Effector CD8-positive, alpha-beta T cell (primary cell): ENCODE measurements around the gene TSC22D3.

Experiments
- DNase-seq: peaks from one replicate; lab custom pipeline; 2025; lab: John Stamatoyannopoulos, UW

TSC22D3 gene

DNA sequence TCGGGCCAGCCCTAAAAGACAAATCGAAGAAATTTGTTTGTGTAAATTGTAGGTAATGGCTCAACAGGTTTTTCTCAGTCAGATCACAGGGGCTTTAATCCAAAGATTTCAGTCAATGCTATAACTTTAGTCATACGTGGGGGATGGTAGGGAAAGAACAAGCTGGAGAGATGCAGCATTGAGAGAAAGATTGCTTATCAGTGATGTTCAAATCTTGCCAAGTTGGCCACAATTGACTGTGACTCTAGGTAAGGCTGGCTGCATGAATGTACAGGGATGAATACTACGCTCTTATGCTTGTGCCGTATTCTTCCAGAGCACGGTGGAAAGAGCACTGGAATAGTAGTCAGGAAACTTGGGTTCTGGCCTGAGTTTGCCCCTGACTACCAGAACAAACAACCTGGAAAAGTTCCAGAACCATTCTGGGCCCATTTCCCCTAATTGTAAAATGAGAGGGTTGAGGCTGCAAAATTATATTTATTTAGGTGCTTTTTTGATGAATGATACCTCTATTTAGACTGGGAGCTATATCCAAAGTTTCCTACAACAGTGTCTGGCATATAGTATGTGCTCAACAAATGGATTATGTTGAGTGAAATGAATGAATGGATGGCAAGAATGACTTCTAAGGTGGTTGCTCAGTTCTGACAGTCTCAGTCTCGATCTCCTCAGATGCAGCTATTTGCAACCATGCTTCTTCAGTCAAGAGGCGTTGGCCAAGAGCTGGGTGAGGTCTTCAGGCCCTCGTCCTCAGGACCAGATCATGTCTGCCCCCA, 44.4 kb downstream of the TSC22D3 start:
- DNase-seq = no peak

DNA sequence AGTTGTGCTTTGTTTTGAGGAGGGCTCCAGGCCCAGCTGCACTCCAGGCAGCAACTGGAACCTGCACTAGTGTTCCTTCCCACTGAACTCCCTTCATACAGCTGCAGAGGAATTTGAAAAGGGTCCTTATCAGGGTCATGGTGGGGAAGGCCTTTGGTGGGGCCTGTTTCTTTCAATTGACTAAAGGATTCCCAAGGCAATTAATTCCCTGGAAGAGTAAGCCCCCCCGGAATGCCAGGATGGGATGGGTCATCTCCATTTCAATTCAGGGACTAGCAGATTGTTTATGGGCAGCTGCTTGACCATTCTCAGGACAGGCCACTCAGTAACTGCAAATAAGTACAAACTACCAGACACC, 45.3 kb downstream of the TSC22D3 start:
- DNase-seq = no peak

DNA sequence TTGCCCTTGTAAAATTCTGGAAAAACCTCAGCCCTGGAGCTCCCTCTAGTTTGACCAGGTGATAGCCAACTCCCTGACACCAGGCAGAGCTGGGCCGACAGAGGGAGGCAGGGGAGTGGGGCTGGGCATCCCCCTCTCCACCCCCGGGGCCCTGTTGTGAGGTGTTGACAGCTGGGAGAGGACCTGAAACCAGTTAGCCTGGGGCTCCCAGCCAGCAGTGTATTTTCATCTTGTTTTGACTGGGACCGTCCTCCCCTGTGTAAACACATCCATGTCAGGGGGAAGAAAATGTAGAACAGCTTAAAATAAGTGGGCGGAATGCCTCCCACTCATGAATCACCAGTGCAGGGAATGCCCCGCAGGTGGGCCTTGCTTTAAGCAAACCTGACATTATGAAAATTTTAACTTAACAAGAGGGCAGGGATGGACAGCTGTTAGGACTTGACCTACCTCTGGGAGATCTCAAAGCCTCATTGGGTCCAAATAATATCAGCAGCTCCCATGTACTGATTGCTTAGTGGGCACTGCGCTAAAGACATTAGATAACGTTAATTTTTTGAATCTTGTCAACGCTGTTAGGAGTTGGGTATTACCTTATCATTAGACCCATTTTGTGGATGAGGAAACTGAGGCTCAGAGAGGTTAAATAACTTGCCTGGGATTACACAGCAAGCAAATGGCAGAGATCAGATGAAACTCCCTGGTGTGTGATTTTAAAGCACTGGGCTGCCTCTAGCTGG, 45.9 kb downstream of the TSC22D3 start:
- DNase-seq = no peak

DNA sequence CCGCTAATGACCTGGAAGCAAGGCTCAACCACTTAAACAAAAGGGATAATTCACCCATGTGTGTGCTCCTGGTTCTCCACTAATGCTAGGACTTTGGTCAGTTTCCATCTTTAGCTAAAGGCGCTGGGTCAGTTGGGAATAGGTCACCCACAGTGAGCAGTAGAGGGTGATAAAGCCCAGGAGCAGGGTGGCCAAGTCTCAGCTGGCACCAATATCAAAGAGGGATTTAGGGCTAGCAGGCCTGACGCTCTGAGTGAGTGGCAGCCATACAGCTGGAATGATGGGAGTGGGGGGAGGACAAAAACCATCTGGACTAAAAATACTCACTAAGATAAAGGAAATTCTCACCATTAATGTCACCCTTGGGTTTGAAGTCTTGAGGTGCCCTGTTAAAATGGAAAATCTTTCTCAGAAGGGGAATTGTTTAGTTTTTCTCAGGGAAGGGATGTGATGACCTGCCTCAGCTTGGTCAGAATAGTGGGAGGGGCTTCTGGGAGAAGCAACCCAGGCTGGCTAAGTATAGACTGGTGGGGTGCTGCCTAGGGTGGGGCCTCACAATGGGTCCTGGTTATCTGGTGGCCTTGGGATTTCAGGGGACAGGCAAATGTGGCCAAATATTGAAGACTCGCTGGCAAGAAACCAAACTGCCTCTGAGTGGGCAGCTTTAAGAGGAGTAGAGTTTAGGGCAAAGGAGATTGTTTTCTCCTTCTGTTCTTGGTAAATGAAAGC, 47.1 kb downstream of the TSC22D3 start:
- no peak for DNase-seq

DNA sequence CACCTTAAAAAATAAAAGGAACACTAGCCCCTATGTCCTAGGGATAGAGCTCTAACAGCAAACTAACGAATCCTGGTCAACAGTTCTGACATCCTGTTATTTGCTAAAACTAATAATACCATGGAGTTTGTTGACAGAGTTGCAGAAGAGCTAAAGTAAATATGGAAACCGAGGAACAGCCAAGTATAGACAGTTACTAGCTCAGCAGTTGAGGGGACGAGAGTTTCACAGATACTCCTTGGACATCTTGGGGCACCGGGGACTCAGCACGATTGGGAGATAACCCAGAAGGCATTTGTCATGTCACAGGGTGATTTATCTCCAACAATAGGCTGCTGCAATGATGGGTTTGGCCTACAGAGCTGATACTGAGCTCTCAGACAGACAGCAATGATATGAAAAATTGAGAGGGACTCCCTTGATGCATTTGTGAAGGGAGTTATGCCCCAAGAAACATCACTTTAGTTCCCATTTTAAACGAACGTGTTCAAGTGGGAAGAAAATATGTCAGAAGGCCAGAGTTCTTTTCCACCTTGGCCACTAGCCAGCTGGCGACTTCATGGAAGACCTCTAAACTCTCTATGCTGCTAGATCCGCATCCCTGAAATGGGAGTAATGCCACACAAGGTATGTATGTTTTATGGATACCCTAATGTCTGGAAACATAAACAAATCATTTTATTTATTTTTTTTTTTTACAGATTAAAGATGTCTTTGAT, 48.6 kb downstream of the TSC22D3 start:
- DNase-seq = no peak

- no peak for DNase-seq
These were observed 49.6 kb downstream of the TSC22D3 start for GRCh38 chrX:107725761-107726555.

DNA sequence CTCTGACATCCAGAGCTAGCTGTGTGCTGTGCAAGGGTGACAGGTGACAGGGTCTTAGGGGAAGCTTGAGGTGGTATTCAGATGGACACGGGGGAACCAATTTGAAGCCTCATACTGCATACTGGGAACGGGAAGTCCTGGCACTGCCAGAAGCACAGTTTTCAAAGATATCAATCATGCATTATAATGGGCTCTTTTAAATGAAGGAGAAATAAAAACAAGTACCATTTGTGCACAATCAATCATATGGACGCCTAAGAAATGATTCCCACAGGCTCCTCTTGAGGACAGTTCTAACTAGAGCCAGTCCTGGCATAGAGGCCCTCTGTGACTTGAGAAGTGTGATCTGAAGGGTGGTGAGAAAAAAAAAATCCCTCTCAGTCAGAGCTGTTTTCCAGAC, 50.9 kb downstream of the TSC22D3 start:
- DNase-seq = no peak

DNA sequence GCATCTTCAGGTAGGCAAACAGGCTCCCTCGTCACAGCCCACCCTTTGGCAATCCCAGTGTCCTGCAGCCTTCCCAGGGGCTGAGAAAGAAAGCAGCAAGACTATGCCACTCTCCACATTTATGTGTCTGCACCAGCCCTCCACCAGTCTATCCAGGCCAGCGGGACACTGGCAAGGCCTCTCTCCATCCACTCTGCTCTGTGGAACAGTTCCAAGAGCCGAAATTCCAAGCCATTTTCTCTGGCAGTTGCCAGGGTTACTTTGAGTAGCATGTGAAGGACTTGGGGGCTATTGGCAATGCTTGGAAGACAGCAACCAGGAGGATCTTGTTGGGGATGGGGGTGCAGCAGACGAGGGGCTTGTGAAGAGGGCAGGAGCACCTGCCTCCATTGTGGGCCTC, 52.1 kb downstream of the TSC22D3 start:
- DNase-seq = no peak

DNA sequence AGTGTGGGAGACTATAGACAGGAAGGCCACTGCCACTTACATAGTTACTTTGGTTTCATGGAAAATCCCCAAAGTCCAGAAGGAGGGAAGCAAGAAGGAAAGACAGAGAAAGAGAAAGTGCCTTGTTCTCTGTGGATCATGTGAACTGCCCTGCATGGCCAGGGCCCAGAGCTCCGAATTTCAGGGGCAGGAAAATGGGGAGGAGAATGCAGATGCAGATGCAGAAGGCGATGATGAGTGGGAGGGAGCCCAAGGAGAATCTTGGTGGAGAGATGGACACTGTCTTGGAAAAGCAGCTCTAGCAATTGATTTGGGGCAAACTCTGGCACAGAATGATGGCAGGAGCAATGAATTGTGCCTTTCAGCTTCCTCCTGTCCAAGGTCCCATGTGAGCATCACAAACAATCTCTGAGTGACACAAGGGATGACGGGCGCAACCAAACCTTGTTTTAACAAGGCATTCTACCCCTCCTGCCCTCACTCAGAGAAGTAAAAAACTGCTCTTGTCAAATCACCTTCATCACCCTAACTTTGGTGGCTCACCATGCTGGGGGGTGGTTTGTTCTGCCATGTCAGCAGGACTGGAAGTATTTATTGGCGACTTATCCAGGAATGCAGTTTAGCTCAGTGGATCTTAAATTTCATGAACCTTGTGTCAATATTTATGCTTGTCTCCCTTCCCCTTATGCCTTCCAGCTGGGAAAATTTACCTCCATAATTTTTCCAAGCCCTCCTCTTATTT, 53.5 kb downstream of the TSC22D3 start:
- no peak for DNase-seq

DNA sequence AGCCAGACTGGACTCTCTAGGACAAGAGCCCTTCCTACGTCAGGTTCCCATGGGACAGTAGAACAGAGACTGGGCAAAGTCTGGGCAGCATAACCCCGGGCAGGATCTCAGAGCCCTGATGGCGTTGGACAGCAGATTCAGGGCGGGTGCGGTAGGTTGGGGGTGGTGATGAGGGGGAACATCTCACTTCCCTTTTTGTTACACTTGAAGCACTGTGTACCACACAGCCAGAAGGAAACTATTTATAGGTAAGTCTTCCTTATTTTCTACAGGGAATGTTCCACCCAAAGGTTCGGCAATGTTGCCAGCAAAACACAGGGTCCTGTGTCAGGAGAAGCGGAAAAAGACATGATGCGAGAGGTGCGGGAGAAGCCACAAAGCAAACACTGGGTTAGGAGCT, 54.3 kb downstream of the TSC22D3 start:
- DNase-seq = no peak

DNA sequence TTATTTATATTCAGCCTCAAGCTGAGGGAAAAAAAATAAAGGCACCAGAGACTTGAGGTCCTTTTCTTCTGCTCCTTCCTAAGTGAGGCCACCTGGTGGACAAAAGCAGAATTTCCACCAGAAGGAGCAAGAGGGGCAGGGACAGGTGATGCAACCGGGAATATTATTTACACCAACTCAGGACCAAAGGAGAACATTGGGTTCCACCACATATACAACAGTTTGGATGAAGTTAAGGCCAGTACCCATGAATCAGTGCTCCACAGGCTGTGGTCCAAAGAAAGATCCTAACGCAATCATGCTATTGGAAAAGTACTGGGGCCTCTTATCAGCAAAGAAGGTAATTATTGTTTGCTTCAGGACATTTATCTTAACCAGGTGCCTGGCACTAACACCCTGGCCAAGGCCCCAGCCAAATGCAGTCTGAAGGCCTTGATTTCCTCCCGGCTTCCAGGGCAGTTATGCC, 57.4 kb downstream of the TSC22D3 start:
- DNase-seq = peak; percentile 62

DNA sequence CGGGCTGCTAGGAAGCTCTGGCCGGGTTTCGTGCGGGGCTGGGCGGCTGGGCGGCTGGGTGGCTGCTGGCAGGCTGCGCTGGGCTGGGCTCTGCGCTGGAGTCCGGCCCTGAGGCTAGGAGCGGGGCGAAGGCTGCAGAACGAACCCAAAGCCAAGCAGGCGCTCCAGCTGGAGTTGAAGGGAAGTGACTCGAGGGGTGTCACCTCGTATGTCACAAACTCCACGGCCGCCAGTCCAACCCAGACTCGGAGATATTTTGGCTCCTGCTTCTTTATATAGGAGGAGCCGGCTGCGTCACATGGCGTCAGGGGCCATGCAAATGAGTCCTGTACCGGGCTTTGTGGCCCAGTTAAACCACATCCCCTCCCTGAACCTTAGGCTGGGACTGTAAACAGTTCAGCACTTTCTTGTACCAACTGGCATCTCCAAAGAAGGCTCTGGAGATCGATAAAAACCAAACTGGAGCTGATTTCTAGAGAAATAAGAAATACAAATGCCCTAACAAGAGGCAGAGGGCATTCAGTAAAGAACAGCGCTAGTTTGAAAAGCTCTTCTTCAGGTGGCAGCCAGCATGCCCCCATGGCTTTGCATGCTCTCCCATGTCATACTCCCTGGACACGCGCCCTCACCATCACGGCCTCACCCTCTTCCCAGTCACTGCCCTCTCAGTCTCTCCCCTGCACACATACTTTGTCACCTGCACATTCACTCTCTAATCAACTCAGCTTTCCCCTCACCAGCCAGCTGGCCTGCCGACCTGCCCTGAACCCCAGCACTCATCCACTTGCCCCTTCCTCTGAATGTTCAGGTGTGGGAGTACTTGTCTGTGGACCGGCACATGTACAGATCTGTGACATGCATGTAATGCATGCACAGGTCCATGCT, 58.5 kb downstream of the TSC22D3 start:
- DNase-seq = peak; percentile 82

- DNase-seq = no peak
These were observed 59.4 kb downstream of the TSC22D3 start for GRCh38 chrX:107716118-107716684.

DNA sequence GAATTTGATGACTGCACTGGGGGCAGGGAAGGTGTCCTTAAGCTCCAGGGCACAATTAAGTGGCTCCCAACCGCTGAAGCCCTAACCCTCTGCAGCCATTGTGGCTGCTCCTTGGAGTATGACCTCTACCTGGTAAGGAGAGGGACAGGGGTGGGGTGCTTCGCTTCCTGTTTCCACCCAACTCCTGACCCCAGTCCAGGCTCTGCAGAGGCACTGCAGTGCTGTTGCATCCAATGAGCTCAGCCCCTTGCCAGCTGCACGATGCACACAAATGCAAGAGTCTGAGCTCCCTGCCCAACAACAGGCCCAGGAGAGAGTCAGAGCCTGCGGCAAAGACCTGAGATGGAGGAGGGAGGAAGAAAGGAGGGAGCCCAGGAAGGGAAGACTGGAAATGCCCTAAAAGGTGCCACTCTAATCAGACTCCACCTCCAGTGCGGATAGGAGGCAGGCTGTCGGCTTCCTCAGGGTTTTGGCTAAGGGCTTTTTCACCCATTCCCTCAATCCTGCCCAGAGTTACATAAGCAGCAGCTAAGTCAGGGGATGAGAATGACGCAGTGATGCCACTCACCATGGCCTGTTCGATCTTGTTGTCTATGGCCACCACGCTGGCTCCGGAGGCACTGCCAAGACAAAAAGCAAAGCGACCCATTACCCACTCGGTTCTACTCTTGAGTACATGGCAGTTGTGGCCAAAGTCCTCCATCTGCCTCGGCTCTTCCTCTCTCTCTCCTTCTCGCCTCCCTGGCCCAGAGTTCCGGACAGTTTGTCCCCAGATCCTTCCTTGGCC, 60.1 kb downstream of the TSC22D3 start:
- DNase-seq = no peak

DNA sequence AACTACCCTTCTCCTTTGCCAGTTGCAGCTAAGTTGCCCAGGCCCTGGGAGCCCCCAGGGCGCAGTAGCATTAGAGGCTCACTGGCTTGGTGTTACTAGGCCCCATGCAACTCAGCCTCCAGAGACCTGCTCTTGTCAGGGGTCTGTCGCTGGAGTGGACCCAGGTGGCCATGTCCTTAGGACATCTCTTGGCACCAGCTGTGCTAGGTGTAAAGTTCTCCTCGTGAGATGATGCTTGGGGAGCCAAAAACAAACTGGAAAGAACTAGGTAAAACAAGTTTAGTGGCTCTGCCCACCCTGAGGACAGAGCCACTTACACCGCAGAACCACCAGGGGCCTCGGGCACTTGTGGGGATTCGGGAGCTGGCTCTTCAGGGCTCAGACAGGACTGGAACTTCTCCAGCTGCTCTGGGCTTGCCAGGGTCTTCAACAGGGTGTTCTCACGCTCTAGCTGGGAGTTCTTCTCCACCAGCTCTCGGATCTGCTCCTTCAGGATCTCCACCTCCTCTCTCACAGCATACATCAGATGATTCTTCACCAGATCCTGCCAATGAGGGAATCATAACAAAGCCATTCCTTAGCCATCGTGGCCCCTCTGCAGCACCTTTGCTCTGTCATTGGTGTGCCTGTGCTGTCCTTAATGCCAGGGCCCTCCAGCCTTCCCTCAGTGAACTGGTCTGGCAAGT, 61.2 kb downstream of the TSC22D3 start:
- peak; percentile 8 for DNase-seq

GRCh38 chrX:107713543-107714205, 61.9 kb downstream of the TSC22D3 start:
- DNase-seq = peak; percentile 2

DNA sequence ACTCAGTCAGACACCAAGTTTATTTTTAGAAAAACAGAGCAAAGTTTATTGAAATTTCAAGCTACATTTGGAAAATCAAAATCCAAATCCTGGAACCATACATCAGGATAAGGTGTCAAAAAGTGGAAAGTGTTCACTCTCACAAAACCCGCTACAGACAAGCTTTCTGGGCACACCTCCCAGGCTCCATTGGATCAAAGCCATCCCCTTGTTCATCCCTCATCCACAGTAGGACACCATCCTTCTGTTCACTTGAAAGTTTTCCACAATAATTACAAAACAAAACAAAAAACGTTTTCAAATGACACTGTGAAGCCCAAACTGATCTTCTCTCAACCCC, 62.4 kb downstream of the TSC22D3 start:
- no peak for DNase-seq
